ENCODE data around the gene NUP210. TPM values are rescaled to one million over a fixed set of nuclear protein-coding genes. Genes with fewer than 3 reads are reported as not detected.

NUP210 gene
- total RNA-seq, 4 donors from 2014 or later: 3.1 to 15.4 (median 5.0) TPM

DNA sequence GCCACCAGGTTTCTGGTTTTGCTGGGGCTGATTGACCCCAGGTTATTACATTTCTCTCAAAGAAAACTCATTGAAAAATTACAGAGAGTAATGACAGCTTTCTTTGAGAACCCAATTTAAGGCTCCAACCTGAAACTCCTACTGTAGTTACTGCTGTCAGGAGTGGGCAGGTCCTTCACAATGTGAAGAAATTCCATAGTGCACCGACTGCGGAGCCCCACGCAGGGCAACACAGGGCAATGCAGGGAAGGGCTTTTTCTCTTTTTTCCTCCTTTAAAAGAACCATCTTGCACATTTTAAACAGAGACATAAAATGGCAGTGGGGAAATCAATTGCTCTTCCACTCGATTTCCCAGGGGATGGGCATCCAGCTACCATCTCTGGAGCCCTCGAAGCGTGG, 74.3 kb downstream of the NUP210 start:
- 93% methylated on average over 6 of the region's 6 CpGs for WGBS
- DNase-seq (ENCODE audit: low spot score in 2 of 2): no peak
- TF ChIP-seq POLR2AphosphoS5 (IDR thresholded peaks at IDR 0.05) (no peak), POLR2A (IDR thresholded peaks at IDR 0.05) (no peak), EP300 (IDR thresholded peaks at IDR 0.05) (no peak), CTCF (IDR thresholded peaks at IDR 0.05) (no peak)

GRCh38 chr3:13345284-13345683, 74.8 kb downstream of the NUP210 start:
- H3K27ac ChIP-seq: no peak overlapping the region
- no peak overlapping the region for H3K4me3 ChIP-seq
- TF ChIP-seq POLR2AphosphoS5 (IDR thresholded peaks at IDR 0.05) (no peak), POLR2A (IDR thresholded peaks at IDR 0.05) (no peak), EP300 (IDR thresholded peaks at IDR 0.05) (no peak), CTCF (IDR thresholded peaks at IDR 0.05) (no peak)
- H3K9me3 ChIP-seq: no peaks in the 10 kb centered on the region
- H3K27me3 ChIP-seq: no peaks in the 10 kb centered on the region
- no peaks in the 10 kb centered on the region for H3K36me3 ChIP-seq
- H3K4me1 ChIP-seq: peaks cover 9% of the 10 kb centered on the region
- no peak for DNase-seq (ENCODE audit: low spot score in 2 of 2)
- WGBS: 97% methylated on average over 8 of the region's 8 CpGs

More for the DNA sequence above, 74.3 kb downstream of the NUP210 start:
- H3K36me3 ChIP-seq: no peaks in the 10 kb centered on the region
- peaks cover 9% of the 10 kb centered on the region for H3K4me1 ChIP-seq
- no peak overlapping the region for H3K4me3 ChIP-seq
- H3K9me3 ChIP-seq: no peaks in the 10 kb centered on the region
- no peaks in the 10 kb centered on the region for H3K27me3 ChIP-seq
- no peak overlapping the region for H3K27ac ChIP-seq

GRCh38 chr3:13344663-13345062, 75.5 kb downstream of the NUP210 start:
- peaks cover 3% of the 10 kb centered on the region for H3K36me3 ChIP-seq
- H3K27me3 ChIP-seq: no peaks in the 10 kb centered on the region
- peaks cover 9% of the 10 kb centered on the region for H3K4me1 ChIP-seq
- H3K9me3 ChIP-seq: no peaks in the 10 kb centered on the region
- TF ChIP-seq POLR2AphosphoS5 (IDR thresholded peaks at IDR 0.05): no peak
- TF ChIP-seq EP300 (IDR thresholded peaks at IDR 0.05): no peak
- no peak for TF ChIP-seq POLR2A (IDR thresholded peaks at IDR 0.05)
- no peak for TF ChIP-seq CTCF (IDR thresholded peaks at IDR 0.05)
- no peak overlapping the region for H3K27ac ChIP-seq
- DNase-seq (ENCODE audit: low spot score in 2 of 2): no peak
- H3K4me3 ChIP-seq: no peak overlapping the region
- WGBS: 90% methylated on average over 9 of the region's 9 CpGs

- H3K4me3 ChIP-seq: no peak overlapping the region
- peaks cover 9% of the 10 kb centered on the region for H3K4me1 ChIP-seq
- H3K36me3 ChIP-seq: peaks cover 3% of the 10 kb centered on the region
- WGBS: 70% methylated on average over 4 of the region's 6 CpGs
- H3K27me3 ChIP-seq: no peaks in the 10 kb centered on the region
- H3K27ac ChIP-seq: no peak overlapping the region
- DNase-seq (ENCODE audit: low spot score in 2 of 2): no peak
- no peaks in the 10 kb centered on the region for H3K9me3 ChIP-seq
- TF ChIP-seq CTCF (IDR thresholded peaks at IDR 0.05) (no peak), POLR2A (IDR thresholded peaks at IDR 0.05) (no peak), EP300 (IDR thresholded peaks at IDR 0.05) (no peak), POLR2AphosphoS5 (IDR thresholded peaks at IDR 0.05) (no peak)
Measured at GRCh38 chr3:13343601-13344000, 76.5 kb downstream of the NUP210 start.

DNA sequence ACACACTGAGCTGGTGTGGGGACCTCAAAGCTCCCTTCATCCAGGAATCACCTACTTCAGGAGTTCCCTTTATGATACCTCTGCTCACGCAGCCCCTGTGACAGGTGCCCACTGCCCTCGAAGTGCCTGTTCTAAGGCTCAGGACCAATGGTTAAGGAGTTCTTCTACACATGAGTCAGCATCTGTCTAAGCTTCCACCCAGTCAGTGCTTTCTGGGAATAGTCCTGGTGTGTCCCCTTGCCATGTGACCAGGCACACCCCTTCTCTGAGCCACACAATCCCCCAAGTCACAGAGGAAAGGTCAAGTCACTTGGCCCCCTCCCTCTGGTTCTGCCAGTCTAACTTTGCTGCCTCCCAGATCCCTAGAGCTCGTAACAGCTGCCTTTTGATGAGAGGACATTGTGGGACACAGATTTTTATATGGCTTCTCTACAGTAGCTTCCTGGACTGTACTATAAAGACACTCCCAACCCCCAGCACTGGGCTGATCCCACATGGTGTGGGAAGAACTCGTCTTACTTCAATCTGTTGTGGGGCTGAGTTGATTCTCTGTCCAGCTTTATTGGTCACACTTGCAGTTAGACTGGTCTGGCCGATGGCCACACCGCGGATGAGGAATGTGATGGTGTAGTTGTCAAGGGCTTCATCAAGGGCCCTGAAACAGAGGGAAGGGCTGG, 78.8 kb downstream of the NUP210 start:
- H3K27ac ChIP-seq: no peak overlapping the region
- no peak for DNase-seq (ENCODE audit: low spot score in 2 of 2)
- H3K4me1 ChIP-seq: peaks cover 3% of the 10 kb centered on the region
- no peaks in the 10 kb centered on the region for H3K27me3 ChIP-seq
- WGBS: 91% methylated on average over 5 of the region's 7 CpGs
- TF ChIP-seq POLR2AphosphoS5 (IDR thresholded peaks at IDR 0.05): no peak
- TF ChIP-seq CTCF (IDR thresholded peaks at IDR 0.05): no peak
- TF ChIP-seq POLR2A (IDR thresholded peaks at IDR 0.05): no peak
- TF ChIP-seq EP300 (IDR thresholded peaks at IDR 0.05): no peak
- H3K4me3 ChIP-seq: no peak overlapping the region
- peaks cover 5% of the 10 kb centered on the region for H3K36me3 ChIP-seq
- no peaks in the 10 kb centered on the region for H3K9me3 ChIP-seq

Data from suprapubic skin (tissue), 4 donors.